IPS-18c (cell line): ENCODE data around the gene CFAP20.

Source experiments
- H3K4me3 ChIP-seq: 2 replicates; pipeline ENCODE4 v1.7.0; 2013; ENCODE audit warnings: low read depth, mild to moderate bottlenecking, low read length, moderate library complexity; ENCODE audit not compliant: insufficient read depth
- H3K9me3 ChIP-seq: one replicate; pipeline ENCODE4 v1.6.1; 2013; ENCODE audit warnings: mild to moderate bottlenecking, low read length, moderate library complexity; ENCODE audit not compliant: control insufficient read depth, insufficient read depth

CFAP20 gene

GRCh38 chr16:58129097-58129936, at the start of gene CFAP20:
Gene CFAP20 (minus strand): TSS chr16:58129381. CDS start chr16:58129115, 266 bp downstream.
- no peaks in the 10 kb centered on the region for H3K9me3 ChIP-seq

GRCh38 chr16:58177353-58177710, 48.2 kb upstream of the CFAP20 start:
- Histone ChIP-seq H3K9me3 (no peaks in the 10 kb centered on the region), H3K4me3 (no peak overlapping the region)

More at GRCh38 chr16:58129097-58129936, at the start of gene CFAP20:
- peak within 1 kb of the TSS; percentile 95 for H3K4me3 ChIP-seq

GRCh38 chr16:58176608-58177352, 47.6 kb upstream of the CFAP20 start:
- Histone ChIP-seq H3K4me3 (no peak overlapping the region), H3K9me3 (no peaks in the 10 kb centered on the region)

GRCh38 chr16:58170223-58170622, 41.0 kb upstream of the CFAP20 start:
- Histone ChIP-seq H3K9me3 (no peaks in the 10 kb centered on the region), H3K4me3 (no peak overlapping the region)

GRCh38 chr16:58160855-58161254, 31.7 kb upstream of the CFAP20 start:
- H3K4me3 ChIP-seq = no peak overlapping the region
- no peaks in the 10 kb centered on the region for H3K9me3 ChIP-seq

GRCh38 chr16:58158725-58159124, 29.5 kb upstream of the CFAP20 start:
- Histone ChIP-seq H3K9me3 (no peaks in the 10 kb centered on the region), H3K4me3 (no peak overlapping the region)

GRCh38 chr16:58157951-58158540, 28.9 kb upstream of the CFAP20 start:
- H3K4me3 ChIP-seq = no peak overlapping the region
- no peaks in the 10 kb centered on the region for H3K9me3 ChIP-seq

GRCh38 chr16:58157239-58157638, 28.1 kb upstream of the CFAP20 start:
- Histone ChIP-seq H3K9me3 (no peaks in the 10 kb centered on the region), H3K4me3 (no peak overlapping the region; the same call in 1 of the 2 replicates)

- Histone ChIP-seq H3K9me3 (no peaks in the 10 kb centered on the region), H3K4me3 (no peak overlapping the region)
Measured at GRCh38 chr16:58155839-58156238, 26.7 kb upstream of the CFAP20 start.

- no peak overlapping the region for H3K4me3 ChIP-seq
Measured at GRCh38 chr16:58154345-58154744, 25.2 kb upstream of the CFAP20 start.

GRCh38 chr16:58152246-58152868, 23.2 kb upstream of the CFAP20 start:
- no peak overlapping the region for H3K4me3 ChIP-seq
- H3K9me3 ChIP-seq = no peaks in the 10 kb centered on the region

More at GRCh38 chr16:58154345-58154744, 25.2 kb upstream of the CFAP20 start:
- H3K9me3 ChIP-seq = no peaks in the 10 kb centered on the region

GRCh38 chr16:58148526-58148925, 19.3 kb upstream of the CFAP20 start:
- no peaks in the 10 kb centered on the region for H3K9me3 ChIP-seq
- no peak overlapping the region for H3K4me3 ChIP-seq

GRCh38 chr16:58148099-58148498, 18.9 kb upstream of the CFAP20 start:
- no peaks in the 10 kb centered on the region for H3K9me3 ChIP-seq
- no peak overlapping the region for H3K4me3 ChIP-seq

- no peaks in the 10 kb centered on the region for H3K9me3 ChIP-seq
- H3K4me3 ChIP-seq = no peak overlapping the region
Measured at GRCh38 chr16:58138852-58139251, 9.7 kb upstream of the CFAP20 start.

GRCh38 chr16:58137581-58137980, 8.4 kb upstream of the CFAP20 start:
- Histone ChIP-seq H3K9me3 (no peaks in the 10 kb centered on the region), H3K4me3 (no peak overlapping the region)

GRCh38 chr16:58128711-58129096, 477 bp downstream of the CFAP20 start:
- H3K9me3 ChIP-seq = no peaks in the 10 kb centered on the region
- peak overlapping the region; percentile 95 for H3K4me3 ChIP-seq

- Histone ChIP-seq H3K9me3 (no peaks in the 10 kb centered on the region), H3K4me3 (peak overlapping the region; percentile 95)
Measured at GRCh38 chr16:58128181-58128631, 975 bp downstream of the CFAP20 start.
